NCI-H2227 (cell line): ENCODE data around the gene EMC1.
"Not testable (repeated sequence)": the region's sequence is repeated elsewhere in the genome, so short reads cannot be mapped to it uniquely, and the experiment has no call there.

Experiments used
- DNase-seq: peaks from one replicate; lab custom pipeline; 2025; ENCODE audit not compliant: unreplicated experiment; lab: John Stamatoyannopoulos, UW

Gene EMC1

DNA sequence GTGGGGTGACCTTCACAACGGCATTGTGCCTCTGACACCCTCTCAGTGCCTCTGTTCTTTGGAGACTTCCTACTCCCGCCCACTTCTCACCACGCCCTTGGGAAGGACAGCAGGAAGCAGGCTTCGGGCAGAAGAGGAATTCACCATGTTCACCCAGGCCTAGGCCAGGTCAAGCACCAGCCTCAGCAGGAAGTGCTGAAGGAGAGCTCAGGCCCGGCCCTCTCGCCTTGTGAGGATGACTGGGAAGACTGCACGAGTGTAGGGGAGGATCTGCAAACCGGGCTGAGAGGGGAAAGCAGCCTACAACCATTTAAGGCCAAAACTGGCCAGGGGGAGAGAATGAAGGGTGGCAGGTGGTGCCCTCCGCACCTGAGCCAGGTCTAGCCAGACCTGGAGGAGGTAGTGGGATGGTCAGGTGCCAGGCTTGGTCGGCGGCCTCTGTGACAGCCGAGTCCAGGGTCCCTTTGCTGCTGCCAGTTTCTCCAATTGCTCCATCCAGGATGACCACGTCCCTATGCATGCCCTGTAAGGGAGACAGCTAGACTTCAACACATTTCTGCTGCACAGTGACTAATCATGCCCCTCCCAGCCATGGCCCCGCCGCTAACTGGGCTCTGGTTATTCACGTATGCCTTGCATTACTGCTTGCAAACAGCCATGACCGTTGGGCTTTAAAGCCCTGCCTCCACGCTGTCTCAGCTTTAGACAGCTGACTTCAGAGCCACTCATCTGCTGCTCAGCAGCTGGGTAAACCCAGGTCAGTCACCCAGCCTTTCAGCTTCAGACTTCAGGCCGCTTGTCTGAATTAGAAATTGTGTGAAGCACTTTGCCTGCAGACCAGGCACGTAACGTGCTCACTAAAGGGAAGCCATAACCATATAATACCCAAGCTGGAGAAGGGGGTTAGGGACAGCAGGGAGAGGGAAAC, 9.2 kb upstream of the EMC1 start:
- DNase-seq: peak; percentile 70

DNA sequence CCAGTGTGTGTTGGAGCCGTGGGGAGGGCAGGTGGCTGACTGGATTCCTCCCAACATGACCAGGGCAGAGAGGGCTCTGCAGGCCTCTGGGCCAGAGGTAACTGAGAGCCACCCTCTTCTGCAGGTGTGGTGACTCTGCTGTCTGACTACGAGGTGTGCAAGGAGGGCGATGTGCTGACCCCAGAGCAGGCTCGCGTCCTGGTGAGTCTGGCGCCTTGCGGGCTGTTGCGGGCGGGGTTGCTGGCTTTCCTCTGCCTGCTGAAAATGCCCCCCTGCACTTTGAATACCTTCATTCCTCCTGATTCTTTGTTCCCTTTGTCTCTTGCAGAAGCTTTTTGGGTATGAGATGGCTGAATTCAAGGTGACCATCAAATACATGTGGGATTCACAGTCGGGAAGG, 7.0 kb upstream of the EMC1 start:
- no peak for DNase-seq

GRCh38 chr1:19257178-19257914, 6.0 kb upstream of the EMC1 start:
- no peak for DNase-seq

- DNase-seq: not testable (repeated sequence)
Measured at GRCh38 chr1:19256301-19256700, 5.0 kb upstream of the EMC1 start.

- DNase-seq: no peak
Measured at GRCh38 chr1:19255288-19255687, 4.0 kb upstream of the EMC1 start.

- DNase-seq: no peak
Measured at GRCh38 chr1:19254416-19254815, 3.1 kb upstream of the EMC1 start.

- DNase-seq: no peak
Measured at GRCh38 chr1:19250629-19251304, 557 bp downstream of the EMC1 start.

GRCh38 chr1:19240673-19241538, 10.4 kb downstream of the EMC1 start:
- peak; percentile 69 for DNase-seq

DNA sequence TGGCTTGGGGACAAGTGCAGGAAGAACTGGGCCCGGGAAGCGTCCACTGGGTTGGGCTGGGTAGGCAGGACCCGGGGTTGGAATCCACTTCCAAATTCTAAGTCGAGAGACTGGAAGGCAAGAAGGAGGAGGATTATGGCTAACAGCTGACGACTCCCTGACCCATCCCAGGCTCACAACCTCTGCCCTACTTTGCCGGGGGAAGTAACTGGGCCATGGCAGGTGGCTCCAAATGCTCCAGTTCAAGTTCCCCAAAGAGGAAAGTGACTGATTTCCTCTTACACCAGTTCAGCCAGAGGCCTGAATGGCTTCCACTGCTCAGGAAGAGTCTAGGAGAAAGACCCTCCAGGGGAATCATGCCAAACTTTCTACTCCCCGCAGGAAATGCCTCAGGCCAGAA, 11.4 kb downstream of the EMC1 start:
- no peak for DNase-seq

DNA sequence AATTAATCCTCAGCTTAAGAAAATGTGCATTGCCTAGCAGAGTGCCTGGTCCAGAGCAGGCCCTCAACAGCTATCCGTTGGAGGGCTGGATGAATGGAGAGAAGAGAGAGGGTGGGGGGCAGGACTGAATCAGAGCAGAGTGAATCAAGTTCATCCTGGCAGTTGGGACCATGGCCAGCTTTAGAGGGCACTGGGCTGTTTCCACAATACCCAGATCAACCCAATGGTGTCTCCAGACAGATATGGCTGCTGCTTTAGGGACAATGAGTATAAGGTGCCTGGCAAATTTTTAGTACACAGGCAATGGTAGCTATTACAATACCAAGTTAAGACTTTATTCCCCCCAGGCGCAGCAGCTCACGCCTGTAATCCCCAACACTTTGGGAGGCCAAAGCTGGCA, 17.1 kb downstream of the EMC1 start:
- no peak for DNase-seq

DNA sequence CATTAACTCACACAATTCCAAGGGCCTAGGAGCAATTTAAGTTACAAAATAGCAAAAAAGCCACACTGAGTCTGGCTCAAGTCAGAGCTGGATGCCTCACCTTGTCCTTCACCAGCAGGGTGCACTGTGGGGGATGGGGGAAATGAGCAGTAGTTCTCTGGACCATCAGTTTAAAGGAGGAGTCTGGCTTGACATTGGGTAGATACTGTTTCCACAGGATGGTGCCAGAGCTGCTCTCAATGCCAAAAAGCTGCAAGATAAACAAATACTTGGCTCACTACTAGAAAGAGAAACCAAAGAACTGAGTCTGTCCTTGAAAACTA, 18.8 kb downstream of the EMC1 start:
- DNase-seq: no peak

GRCh38 chr1:19231736-19232523, 19.4 kb downstream of the EMC1 start:
- DNase-seq: not testable (repeated sequence)

DNA sequence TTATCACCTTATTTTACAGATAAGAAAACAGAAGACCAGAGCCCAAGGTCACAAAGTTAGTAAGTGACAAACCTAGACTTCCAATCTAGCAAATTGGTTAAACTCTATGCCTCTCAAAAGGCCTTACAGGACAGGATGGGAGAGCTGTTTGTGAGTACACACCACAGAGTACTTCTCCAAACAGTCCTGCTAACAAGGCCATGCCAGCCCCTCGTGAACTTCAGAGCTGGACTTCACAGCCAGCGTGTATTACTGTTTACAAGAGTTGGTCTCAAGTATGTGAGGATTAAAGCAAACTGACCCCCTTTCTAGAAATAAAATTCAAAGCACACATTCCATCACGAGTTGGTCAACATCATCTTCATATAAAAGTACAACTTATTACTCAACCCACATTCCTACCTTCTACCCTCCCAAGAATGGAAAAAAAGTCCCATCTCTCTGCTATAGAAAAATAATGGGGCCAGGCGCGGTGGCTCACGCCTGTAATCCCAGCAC, 21.4 kb downstream of the EMC1 start:
- no peak for DNase-seq

GRCh38 chr1:19229229-19229628, 22.1 kb downstream of the EMC1 start:
- no peak for DNase-seq

DNA sequence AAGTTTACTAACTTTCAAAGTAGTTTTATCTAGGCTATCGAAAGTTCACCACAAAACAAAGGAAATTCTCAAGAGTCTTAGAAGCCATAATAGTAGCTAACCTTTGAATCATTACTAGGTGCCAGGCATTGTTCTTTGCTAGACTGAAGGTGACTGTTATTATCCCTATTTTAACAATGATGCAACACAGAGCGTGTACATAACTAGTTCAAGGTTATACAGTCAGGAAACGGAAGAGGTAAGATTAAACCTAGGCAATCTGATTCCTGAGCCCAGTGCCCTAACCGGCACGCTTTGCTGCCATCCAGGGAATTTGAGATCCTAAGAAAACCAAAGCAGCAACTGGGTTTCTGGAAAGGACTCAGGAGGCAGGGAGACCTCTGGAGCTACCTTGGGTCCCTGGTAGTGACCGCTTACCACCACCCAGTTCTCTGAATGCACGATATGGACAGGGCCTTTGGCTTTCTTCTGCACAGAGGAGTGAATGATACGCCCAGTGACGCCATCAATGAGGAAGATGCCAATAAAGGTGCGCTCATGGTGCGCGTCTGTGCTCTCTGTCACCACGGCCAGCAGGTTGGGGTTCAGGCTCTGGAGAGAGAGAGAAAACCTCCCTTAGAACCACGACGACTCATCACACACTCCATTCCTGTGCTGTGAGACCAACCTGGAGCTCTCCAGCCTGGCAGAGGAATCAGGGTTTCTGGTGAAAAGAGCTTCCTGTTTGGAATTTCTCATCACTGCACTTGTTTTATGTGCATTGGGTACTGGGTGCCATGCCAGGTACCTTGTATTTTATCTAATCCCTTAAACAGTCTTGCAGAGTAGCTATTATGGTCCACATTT, 28.1 kb downstream of the EMC1 start:
- DNase-seq: no peak

- no peak for DNase-seq
Measured at GRCh38 chr1:19222573-19222972, 28.8 kb downstream of the EMC1 start.

- DNase-seq: no peak
Measured at GRCh38 chr1:19220991-19221390, 30.3 kb downstream of the EMC1 start.

DNA sequence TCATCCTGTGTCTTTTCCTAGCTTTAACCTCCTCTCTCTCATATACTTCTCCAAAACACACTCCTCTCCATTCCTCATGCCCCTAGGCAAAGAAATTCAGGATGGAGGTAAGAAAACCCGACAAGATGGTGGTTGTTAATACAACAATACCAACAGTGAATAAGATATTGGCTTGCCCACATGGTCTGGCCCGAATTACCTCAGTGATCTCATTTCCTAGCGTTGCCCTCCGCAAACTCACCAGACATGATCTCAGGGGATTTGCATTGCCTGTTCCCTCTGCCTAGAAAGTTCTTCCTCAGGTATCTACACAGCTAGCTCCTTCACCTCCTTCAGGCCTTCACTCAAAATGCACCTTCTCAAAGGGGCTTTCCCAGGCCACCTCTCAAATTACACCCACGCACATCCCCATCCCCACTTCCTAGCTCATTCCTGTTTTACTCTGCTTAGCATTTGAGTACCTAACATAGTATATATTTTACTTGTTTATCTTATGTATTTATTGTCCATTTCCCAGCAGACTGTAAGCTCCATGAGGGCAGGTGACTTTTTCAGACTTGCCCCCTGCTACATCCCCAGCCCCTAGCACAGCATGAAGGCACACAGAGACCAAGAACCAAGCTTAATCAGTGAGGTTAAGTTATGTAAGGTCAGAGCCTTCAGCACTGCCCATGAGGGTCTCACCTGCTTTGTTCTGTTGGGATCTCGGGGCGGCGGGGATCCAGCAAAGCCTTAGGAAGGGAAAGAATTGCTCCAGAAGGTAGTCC, 31.1 kb downstream of the EMC1 start:
- no peak for DNase-seq
